GM03348 (cell line): Measurements from ENCODE around the gene NXPH1.

Experiments used
- DNase-seq: peaks from one replicate; pipeline ENCODE4 v3.0.0; 2012; ENCODE audit warnings: low spot score

Gene NXPH1

DNA sequence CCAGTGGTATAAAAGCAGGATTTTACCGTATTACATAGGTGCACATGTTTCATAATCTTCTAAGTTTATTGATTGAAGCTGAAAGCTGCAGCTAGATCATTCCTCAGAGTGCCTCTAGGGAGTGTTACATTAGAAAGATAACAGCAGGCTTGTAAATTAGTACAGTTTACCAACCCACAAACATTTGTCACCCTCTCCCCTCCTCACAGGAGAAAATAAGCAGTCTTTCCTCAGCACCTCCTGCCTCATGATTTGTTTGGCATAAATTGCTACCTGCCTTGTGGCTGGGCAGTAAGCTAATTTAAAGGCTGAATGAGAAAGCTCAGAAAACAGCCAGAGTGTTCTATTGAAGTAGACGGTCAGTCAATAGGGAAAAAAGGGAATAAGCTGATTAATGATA is 74.2 kb downstream of the NXPH1 start:
- no peak for DNase-seq

DNA sequence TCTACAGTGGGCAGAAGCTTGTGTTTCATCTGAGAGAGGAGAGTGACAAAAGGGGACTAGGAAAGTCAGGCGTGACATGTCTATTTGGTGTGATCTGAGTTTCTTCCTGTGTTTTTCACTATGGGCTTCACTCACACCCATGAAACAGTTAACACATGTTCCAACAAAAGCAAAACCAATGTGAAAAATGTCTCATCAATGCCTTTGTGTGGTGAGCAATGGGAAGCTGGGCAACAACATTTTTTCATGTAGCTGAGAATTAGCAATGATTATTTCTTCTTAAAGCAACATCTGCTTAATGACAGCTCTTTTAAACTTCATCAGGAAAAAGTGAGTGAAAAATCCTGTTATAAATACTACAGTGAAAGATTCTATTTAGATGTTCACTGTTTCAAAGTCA is 76.2 kb downstream of the NXPH1 start:
- DNase-seq, result no peak

DNA sequence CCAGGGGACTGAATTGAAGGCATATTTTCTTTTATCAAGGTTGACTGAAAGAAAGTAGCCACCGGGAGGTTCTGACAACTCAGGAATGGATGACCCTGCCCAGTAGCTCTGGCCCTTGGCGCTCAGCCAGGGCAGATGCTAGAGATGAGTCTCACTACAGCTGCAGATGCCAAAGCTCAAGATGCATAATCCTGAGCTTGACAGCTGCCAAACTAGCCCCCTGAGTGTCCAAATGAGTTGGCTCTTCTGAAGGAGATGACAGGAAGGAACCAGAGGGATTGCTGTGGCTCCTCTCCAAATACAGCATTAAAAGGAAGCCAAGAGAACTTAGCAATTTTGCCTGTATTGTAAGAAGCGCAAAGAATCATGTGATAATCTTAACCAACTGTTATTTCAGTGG is 78.4 kb downstream of the NXPH1 start:
- DNase-seq, result no peak

DNA sequence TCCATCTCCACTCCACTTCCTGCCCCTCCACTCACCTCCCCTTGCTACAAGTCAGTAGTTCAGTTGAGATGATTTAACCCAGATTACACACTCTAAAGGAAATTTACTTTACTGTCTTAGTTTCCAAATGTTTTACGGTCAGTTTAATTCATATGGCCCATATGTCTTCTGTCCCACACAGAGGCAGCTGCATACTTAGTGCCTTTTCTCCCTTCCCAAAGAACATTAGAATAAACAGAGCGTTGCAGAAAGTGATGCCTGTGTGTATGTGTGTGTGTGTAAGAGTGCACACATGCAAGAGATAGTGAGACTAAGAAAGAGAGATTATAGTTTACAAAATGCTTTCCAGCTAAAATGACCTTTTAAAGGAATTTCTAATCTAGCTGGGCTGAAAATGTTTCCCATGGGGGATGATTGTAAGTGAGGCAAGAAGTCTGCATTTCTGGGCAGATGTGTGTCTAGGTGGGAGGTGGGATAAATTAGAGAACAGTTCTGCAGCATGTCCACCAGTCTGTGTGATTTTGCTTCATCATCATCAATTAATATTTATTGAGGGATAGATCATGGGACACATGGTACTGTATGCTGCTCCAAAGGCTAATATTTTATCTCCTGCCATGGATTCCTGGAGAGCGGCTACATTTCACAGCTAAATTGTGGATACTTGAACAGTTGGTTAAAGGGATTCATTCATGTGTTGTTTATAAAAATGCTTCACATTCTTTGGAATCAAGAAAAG is 81.5 kb downstream of the NXPH1 start:
- DNase-seq, result no peak

DNA sequence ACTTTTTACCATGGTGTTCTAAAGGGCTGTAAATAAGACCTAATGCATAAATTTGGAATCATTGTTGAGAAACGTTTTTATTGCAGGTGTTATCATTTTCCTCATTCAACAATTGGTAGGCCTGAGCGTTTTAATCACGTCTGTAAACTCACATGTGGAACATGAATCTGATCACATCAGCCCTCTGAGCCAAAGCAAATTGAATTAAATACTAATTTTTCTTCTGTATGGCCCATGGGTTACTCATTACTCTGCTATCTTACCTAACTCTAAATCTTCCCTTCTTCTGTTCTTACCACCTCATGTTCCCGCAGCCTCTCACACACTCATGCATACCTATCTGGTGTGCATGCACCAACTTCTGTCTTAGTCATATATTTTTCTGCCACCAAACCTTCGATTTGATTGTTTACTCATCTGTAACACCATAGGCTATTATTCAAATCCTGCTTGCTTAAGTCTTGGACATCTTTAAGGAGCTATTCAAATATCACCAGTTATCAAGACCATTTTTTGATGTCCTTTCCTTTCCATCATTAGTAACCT is 82.3 kb downstream of the NXPH1 start:
- DNase-seq, result no peak

DNA sequence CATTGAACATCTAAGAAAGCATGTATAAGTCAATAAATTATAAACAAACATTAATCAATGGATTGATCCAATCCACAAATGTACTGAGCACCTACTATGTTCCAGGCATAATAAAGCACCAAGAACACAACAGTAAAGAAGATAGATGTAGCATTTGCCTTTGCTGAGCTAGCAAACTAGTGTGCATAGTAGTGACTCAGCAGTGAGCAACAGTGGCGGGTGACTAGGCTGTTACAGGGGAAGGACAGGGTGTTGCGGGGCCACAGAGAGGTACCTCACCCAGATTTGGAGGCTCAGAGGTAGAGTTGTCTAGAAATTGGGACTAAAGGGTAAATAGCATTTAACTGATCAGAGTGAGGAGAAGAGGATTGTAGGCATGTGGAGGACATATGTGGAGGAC is 83.6 kb downstream of the NXPH1 start:
- no peak for DNase-seq

DNA sequence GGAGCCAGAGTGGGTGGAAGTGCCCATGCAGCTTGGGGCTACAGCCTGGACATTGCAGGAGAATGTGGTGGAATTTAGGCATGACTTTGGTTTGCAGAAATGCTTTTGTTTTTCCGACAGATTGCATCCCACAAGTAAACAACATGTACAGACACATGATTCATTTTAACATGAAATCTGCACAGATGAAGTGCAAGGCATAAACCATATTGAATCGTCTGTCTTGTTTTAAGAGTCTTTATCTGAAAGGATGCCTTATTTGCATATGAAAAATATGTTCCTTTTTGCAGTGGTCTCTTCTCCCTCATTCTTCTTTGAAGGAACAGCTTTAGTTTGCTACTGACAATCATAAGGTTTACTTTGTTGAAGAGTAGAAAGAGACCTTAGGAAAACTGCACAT is 94.9 kb downstream of the NXPH1 start:
- DNase-seq, result no peak

DNA sequence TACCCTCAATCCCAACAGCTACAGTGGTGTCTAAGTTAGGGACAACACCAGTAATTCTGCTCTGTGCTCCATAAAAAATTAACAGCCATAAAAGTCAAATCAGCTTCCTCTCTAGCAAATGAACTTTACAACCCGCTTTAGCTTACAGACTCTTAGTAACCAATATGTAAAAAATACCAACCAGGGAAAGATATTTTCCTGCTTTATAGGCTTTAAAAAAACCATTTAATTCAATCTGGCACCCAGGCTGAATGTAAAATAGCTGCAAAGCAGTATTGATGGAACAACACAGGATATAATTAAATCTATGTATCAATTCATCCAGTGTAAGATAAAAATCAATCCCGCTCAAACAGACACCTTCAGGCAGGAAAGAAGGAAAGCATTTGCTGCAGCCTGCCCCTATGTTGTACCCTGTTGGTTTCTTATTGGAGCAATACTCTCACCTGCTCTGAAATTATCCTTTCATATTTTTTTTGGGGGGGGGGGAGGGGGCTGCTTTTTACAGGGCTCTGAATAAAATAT is 98.6 kb downstream of the NXPH1 start:
- DNase-seq, result no peak

DNA sequence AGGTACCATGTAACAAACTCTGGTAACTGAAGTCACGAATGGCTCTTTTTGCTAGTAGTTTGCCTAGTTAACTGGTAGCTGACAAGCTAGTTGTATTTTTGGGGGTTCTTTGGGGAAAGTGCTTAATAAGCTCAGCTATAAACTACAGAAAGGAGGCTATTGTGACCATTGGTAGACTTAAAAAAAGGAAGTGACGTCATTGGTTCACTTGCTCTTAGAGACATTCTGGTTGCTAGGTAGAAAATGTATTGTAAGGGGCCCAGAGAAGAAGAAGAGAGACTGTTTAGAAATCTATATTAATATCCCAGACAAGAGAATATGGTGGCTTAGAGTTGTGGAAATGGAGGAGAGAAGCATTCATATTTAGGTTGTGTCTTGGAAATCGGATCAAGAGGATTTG is 103.0 kb downstream of the NXPH1 start:
- no peak for DNase-seq

DNA sequence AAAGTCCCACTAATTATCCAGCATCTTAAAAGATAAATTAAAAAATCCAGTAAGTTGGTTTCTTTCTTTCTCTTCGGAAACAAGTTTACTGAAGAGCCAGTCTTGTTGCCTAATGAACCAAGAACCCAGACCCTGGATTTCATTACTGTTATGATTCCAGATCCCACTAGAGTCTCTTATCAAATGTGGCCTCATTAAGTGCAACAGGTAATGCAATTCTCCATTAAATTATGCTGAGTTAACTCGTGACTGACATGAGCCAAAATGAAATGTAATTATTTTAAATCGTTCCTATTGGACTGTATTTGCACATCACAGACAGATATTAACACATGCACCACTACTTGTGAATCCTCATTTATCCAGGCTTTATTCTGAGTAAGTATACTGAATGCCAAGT is 115.6 kb downstream of the NXPH1 start:
- no peak for DNase-seq

DNA sequence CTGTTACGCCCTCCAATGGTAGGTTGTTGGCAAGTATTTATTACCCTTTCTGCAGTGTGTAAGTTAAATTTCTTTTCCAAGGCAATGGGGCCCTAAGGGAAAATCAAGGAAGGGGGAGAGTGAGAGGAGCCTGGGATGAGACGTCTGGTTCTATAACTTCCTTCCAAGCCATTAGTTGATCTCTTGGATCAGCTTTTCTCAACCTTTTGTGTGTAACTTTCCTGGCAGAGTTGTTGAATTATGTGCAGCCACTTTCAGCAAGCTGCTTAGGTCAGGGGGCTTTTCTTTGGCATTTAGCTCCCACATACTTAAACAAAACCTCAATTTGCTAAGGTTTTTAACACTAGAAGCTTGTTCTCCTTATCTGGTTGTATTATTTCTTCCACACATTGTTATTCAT is 127.1 kb downstream of the NXPH1 start:
- no peak for DNase-seq

DNA sequence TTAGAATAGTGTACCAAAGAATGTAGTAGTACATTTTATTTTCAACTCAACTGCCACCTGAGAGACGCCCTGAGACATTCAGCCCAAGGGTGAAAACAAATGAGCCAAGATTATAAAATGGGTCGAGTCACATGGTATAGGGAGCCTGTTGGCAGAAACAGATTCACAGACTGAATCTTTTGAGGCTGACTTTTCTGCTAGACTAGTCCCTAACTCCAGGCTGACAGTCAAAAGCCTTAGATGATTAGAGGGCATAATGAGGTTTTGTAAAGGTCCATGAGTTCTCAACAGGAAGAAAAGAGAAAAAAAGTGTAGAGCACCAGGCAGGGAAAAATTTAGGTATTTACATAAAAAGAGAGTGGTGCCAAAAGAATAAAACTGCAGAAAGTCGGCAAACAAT is 128.0 kb downstream of the NXPH1 start:
- no peak for DNase-seq

DNA sequence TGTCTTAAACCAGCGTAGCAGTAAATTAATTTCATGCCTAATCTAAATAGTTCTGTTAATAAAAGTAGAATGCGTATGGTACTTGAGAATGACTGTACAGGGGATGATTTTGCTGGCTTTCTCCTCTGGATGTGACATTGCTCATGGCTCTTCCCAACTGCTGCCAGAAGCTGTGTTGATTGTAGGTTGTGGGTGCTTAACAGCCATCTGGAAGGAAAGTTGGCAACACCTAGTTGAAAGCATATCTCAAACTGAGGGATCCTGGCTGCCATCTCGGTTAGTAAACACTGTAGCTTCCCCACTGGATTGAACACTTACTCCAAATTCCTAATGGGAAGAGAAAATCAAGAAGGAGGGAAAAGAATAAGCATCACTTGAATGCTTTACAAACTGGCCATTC is 130.9 kb downstream of the NXPH1 start:
- DNase-seq, result no peak

DNA sequence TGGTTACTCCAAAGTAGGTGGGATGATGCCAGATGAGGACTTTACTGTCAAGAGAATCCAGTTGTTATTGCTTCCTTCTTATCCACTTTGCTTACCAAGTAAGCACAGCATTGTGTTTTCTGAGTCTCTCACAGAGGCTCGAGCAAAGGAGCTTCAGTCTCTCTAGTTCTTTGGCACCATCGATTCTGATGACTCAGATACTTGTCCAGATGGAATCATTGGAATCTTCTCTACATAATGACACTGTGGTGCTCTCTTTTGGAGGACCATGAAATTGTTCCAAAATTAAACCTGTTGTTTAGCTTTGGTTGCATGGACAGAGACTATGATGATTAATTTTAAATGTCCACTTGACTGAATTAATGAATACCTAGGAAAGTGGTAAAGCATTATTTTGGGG is 132.6 kb downstream of the NXPH1 start:
- DNase-seq, result no peak

DNA sequence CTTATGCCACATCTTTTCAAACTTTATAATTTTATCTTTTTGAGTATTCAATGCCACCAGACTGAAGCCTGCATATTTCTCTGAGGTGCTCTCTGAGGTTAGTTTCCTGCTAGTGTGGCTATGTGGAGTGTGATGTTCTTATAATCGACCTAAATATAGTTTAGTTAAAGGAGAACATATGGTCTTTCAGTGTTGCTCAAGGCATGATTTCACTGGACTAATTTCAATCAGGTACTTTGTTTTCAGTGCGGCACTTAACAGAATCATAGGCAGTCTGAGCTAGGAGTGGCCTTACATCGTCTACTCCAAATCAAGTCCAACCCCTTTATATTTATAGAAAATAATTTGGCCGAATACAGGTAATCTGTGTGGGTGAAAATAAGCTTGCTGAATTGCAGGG is 134.2 kb downstream of the NXPH1 start:
- DNase-seq, result no peak

DNA sequence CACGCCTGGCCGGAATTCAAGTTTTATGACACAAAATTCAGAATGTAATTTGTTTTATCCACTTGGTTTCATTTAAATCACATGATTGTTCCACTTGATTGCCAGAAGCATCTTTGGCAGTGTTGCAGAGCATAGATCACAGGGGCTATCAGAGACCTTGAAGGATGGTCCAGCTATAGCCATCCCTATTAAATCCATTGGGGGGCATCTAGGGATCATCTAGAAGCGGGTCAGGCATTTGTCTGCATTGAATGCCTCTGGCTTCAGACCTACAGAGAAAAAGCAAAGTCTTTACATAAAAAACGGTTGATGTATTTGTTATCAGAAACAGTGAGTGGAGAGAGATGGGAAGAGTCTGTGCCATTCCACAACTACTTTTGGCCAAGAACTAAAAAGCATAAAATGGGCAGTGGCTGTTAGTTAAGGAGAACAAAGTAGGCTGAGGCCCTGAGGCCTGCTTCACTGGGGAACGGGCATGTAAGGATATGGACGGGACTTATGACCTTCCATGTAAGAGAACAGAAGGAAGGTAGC is 146.3 kb downstream of the NXPH1 start:
- no peak for DNase-seq

DNA sequence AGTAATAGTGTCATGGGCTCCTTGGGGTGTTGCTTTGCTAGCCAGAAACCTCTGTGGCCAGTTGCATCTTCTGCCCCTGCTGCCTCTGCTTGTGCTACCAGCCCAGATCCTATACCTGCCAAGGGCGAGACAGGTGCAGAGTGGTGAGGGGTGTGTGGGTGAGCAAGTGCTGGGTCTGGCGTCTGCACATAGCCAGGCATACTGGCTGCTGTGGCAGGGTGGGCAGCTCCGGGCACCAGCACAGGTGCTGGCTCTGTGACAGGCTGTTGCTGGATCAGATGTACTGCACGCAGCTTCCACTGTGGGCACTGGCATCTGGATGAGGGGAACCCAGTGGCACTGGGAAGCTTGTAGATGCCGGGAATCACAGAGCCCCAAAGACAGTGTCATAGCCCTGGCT is 148.4 kb downstream of the NXPH1 start:
- DNase-seq, result no peak

DNA sequence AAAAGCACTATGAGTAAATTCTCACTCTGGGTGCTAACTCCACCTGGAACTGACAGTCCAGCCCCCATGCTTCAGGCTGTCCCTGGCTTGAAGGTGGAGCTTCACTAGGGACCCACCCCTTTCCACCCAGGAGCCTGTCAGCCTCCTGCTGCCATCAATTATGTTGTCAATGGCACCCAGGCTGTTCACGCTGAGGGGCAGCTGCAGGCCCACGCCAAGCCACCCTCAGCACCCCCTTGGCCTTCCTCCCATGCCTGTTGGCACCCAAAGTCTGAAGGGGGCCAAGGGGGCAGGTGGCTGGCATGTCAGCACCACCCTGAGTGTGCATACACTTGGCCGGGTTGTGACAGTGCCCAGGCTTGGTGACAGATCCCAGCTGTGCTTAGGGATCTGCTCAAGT is 149.3 kb downstream of the NXPH1 start:
- DNase-seq, result no peak

DNA sequence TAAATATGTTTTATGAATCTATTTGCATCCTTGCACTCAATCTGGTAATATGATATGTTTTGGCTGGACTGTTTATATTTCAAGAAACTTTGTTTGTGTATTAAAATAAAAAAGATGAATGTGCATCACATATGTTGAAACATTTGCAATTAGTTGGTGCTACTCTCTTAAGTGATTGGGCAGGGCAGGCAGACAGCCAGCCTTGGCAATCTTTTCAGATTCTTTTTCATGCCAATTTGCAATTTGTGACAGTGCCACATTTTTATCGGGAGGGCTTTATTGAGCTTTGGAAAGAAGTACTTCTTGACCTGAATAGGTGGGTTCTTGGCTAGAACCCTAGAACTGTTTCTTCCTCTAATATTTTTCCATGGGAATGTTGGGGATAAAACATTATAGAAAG is 152.2 kb downstream of the NXPH1 start:
- DNase-seq, result no peak

DNA sequence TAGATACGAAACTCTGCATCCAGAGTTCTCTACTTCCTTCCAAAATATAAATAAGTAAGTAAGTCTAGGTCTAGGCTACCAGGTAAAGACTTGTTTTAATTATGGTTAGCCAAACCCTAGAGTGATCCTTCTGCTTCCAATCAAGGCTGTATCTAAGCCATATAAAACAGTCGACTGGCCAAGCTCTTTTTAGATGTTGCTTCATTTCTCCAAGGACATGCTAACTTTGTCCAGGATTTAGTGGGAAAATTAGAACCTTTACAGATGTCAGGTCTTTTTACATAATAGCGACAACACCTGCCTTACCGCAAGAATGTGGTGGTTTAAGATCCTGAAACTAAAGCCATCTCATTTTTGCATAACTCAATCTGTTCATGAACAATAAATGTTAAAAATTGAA is 156.8 kb downstream of the NXPH1 start:
- no peak for DNase-seq

DNA sequence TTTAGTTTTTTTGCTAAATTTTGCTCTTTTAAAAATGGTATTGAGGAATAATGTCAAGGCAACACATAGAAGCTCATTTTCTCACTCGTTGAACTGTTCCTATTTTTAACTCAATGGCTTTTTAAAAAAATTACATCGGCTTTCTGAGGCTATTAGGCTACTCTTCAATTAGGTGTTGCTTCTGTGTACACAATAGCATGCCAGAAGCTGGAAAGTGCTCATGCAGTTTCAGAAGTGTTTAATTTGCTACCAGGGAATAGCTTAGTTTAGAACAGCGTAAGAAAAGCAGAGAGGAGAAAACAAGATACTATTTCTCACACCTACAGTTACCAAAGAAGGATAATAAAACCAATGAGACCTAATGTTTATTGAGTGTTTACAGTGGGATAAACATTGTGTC is 157.4 kb downstream of the NXPH1 start:
- no peak for DNase-seq

DNA sequence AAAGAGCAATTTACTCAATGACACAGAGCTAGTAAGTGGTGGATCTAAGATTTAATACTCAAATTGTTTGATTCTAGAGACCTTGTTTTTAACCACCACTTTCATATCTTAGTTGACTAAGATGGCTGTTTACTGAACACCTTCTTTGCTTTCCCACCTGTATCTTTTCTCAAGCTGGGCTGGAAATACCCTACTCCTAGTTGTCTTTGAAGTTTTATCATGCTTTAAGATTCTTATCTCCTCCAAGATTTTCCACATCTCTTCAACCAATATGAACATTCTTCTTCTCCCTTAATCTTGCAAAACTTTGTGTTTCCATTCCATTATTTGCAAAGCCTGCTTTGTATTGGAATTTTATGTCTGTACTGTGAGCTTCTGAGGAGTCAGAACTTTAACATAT is 157.9 kb downstream of the NXPH1 start:
- DNase-seq, result no peak

DNA sequence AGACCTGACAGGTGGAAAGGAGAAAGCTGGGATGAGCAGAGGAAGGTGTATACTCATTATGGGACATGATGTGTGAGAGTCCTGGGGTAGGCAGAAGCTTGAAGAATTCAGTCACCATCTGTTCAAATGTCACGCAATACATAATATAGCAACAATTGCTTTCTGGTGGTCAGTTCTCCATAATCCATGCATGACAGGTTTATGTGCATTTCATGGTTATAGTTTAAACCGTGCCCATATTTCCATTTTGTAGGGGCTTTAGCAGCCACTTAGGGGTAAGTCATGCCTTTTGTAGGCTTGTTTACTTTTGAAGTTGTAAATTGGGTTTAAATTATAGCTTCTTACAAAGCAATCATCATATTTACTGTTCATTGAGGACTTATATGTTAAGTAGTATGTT is 158.8 kb downstream of the NXPH1 start:
- DNase-seq, result no peak

DNA sequence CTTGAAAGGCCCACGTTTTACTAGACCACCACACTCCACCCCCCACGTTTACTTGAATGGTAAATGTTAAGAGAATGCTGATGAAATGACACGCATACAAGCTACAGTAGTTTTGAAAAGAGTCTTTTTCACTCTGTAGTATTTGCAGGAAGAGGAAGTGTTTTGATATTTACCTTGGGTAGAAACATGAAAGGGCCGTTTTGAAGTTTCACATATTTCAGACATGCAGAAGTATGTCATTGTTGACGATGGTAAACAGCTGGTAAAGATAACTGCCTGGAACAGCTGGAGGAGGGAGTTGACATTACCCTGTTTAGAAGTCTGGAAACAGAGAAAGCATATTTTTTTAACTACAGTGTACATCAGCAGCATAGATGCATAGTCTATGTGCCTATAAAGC is 160.7 kb downstream of the NXPH1 start:
- no peak for DNase-seq
